HepG2 (cell line): Measurements from ENCODE around the gene PRKAR1B. TPM values are rescaled to one million over a fixed set of nuclear protein-coding genes. Genes with fewer than 3 reads are reported as not detected.

ENCODE experiments used
- ATAC-seq: fragments of 200-7000 bp; cut with Tn5 transposase; 3 replicates; pipeline ENCODE4 v1.9.1; 2020; ENCODE audit warnings: mild to moderate bottlenecking, moderate library complexity
- BruUV-seq: library from RNA; stranded (reverse); fragments of 400-500 nt; replicated peaks from 2 replicates; lab custom pipeline; 2021; lab: Mats Ljungman, UMichigan
- CTCF ChIA-PET: fragments of 300-600 bp; formaldehyde crosslinking; extraction: SDS; loops from one replicate; lab custom pipeline; 2021; ENCODE audit warnings: low total read pairs, inconsistent platforms, low intra/inter-chr PET ratio; lab: Yijun Ruan, JAX
- POLR2A ChIA-PET: fragments of 350-600 bp; sonication (Branson Sonifier 250); formaldehyde crosslinking; loops from one replicate; lab custom pipeline; 2020; ENCODE audit warnings: antibody characterized with exemption, inconsistent platforms; lab: Yijun Ruan, JAX
- DNase-seq: peaks from one replicate; pipeline ENCODE4 v3.0.0-alpha.2; 2015; ENCODE audit warnings: low spot score
- FAIRE-seq: peaks from 3 replicates; lab custom pipeline; 2011; peaks lifted over from hg19 to GRCh38; lab: Jason Lieb, UNC
- H2AFZ ChIP-seq: one replicate; pipeline ENCODE4 v1.6.1; 2011; ENCODE audit warnings: low read length, inconsistent platforms
- H3K27ac ChIP-seq: fragments of 300-600 bp; 3 replicates; pipeline ENCODE4 v1.8.0; 2011; ENCODE audit warnings: mixed run types, mild to moderate bottlenecking, mixed read lengths, low read length, inconsistent platforms; ENCODE audit not compliant: insufficient read depth; ENCODE audit errors: extremely low read length
- H3K27me3 ChIP-seq, 2 experiments: fragments of 200-600 bp in 1 of 2; 2 replicates in 1 of 2; 3 replicates in 1 of 2; pipeline versions ENCODE4 v1.6.0 to v1.8.0; 2011; ENCODE audit warnings: low read length in 2 of 2, mild to moderate bottlenecking in 2 of 2, moderate library complexity in 2 of 2, inconsistent platforms in 1 of 2; ENCODE audit not compliant: insufficient read depth in 2 of 2, control insufficient read depth in 1 of 2
- H3K36me3 ChIP-seq, 2 experiments: fragments of 200-600 bp in 1 of 2; replicated peaks in 1 of 2; 2 replicates in 1 of 2; 3 replicates in 1 of 2; pipeline versions ENCODE4 v1.5.1 to v1.8.0; 2011; ENCODE audit warnings: low read length in 2 of 2, inconsistent platforms in 1 of 2; ENCODE audit not compliant: insufficient read depth in 2 of 2, control insufficient read depth in 1 of 2
- H3K4me1 ChIP-seq: 2 replicates; pipeline ENCODE4 v1.5.1; 2012; ENCODE audit warnings: low read length, inconsistent platforms; ENCODE audit not compliant: insufficient read depth
- H3K4me2 ChIP-seq: 2 replicates; pipeline ENCODE4 v1.6.0; 2011; ENCODE audit warnings: low read depth, low read length, inconsistent platforms
- H3K4me3 ChIP-seq, 3 experiments: fragments of 200-600 bp in 1 of 3; sonication (generic), shearing (Covaris generic) in 1 of 3; replicated peaks in 1 of 3; 2 replicates each; pipeline ENCODE4 v1.5.1; 2011 to 2016; ENCODE audit warnings: low read length in 3 of 3, inconsistent platforms in 2 of 3, low read depth in 2 of 3, mild to moderate bottlenecking in 2 of 3, control low read depth in 1 of 3, mixed read lengths in 1 of 3; ENCODE audit not compliant: insufficient read depth in 1 of 3
- H3K79me2 ChIP-seq: one replicate; pipeline ENCODE4 v1.6.1; 2011; ENCODE audit warnings: low read length, inconsistent platforms; ENCODE audit not compliant: insufficient read depth
- H3K9ac ChIP-seq: 2 replicates; pipeline ENCODE4 v1.6.0; 2011; ENCODE audit warnings: mild to moderate bottlenecking, low read depth, low read length, inconsistent platforms; ENCODE audit not compliant: insufficient read depth
- H3K9me3 ChIP-seq: 2 replicates; pipeline ENCODE4 v1.5.1; 2012; ENCODE audit warnings: mild to moderate bottlenecking, low read length
- H4K20me1 ChIP-seq: 2 replicates; pipeline ENCODE4 v1.6.0; 2011; ENCODE audit warnings: inconsistent platforms, mild to moderate bottlenecking, low read length, moderate library complexity; ENCODE audit not compliant: insufficient read depth
- ATF4 ChIP-seq, 2 experiments: fragments of 450-650 bp in 1 of 2; sonication (generic) in 1 of 2; formaldehyde crosslinking; IDR thresholded peaks; 2 replicates each; pipeline versions ENCODE4 v1.5.0 to v1.8.0; 2020 to 2022; ENCODE audit warnings: mild to moderate bottlenecking in 1 of 2, missing genetic modification reagents in 1 of 2
- ATF7 ChIP-seq, 2 experiments: fragments of 450-650 bp in 1 of 2; sonication (generic) in 1 of 2; formaldehyde crosslinking in 1 of 2; IDR thresholded peaks; 2 replicates each; pipeline versions ENCODE4 v1.4.0 to v1.6.1; 2016 to 2020; ENCODE audit warnings: antibody characterized with exemption in 1 of 2, mild to moderate bottlenecking in 1 of 2, missing genetic modification reagents in 1 of 2
- IRF9 ChIP-seq: sonication (generic); formaldehyde crosslinking; IDR thresholded peaks from 2 replicates; pipeline ENCODE4 v1.8.0; 2022; ENCODE audit warnings: missing genetic modification reagents, mild to moderate bottlenecking, borderline replicate concordance
- JDP2 ChIP-seq: sonication (generic); formaldehyde crosslinking; IDR thresholded peaks from 2 replicates; pipeline ENCODE4 v1.8.1; 2022; ENCODE audit warnings: missing genetic modification reagents, borderline replicate concordance
- KLF13 ChIP-seq: sonication (generic); formaldehyde crosslinking; IDR thresholded peaks from 2 replicates; pipeline ENCODE4 v1.4.0; 2020; ENCODE audit warnings: mild to moderate bottlenecking, missing genetic modification reagents
- PHF21A ChIP-seq: sonication (generic); formaldehyde crosslinking; IDR thresholded peaks from 2 replicates; pipeline ENCODE4 v1.5.0; 2020; ENCODE audit warnings: mild to moderate bottlenecking, missing genetic modification reagents
- PITX1 ChIP-seq: sonication (generic); formaldehyde crosslinking; IDR thresholded peaks from 2 replicates; pipeline ENCODE4 v1.5.1; 2020; ENCODE audit warnings: mild to moderate bottlenecking, missing genetic modification reagents
- RFX5 ChIP-seq: IDR thresholded peaks from 2 replicates; pipeline ENCODE4 v1.6.1; 2011; ENCODE audit warnings: low read depth, low read length, improper control_type of control experiment
- SSRP1 ChIP-seq: IDR thresholded peaks from 2 replicates; pipeline ENCODE4 v1.6.1; 2016; ENCODE audit warnings: control low read depth
- ZMYM3 ChIP-seq: sonication (generic); formaldehyde crosslinking; IDR thresholded peaks from 2 replicates; pipeline ENCODE4 v1.5.1; 2020; ENCODE audit warnings: mild to moderate bottlenecking, missing genetic modification reagents
- ZNF138 ChIP-seq: sonication (generic); formaldehyde crosslinking; IDR thresholded peaks from 2 replicates; pipeline ENCODE4 v1.5.0; 2020; ENCODE audit warnings: mild to moderate bottlenecking, low read depth, missing genetic modification reagents
- ZNF790 ChIP-seq: sonication (generic); formaldehyde crosslinking; IDR thresholded peaks from 2 replicates; pipeline ENCODE4 v1.8.0; 2022; ENCODE audit warnings: missing genetic modification reagents, mild to moderate bottlenecking, borderline replicate concordance
- WGBS: methylation state at CpG from one replicate; pipeline ENCODE4 v1.1.6; 2017; ENCODE audit warnings: low lambda C conversion rate; 5-methylcytosine and 5-hydroxymethylcytosine counted together
- in situ Hi-C: cut with HindIII; loops from 2 replicates; pipeline ENCODE4 v1.10.0; 2017; ENCODE audit warnings: low pct_unique_long_range_greater_than_20kb; ENCODE audit not compliant: extremely low pct_ligation_motif_present
- intact Hi-C: fragments of 100-400 bp; cut with micrococcal nuclease; formaldehyde crosslinking; loops from one replicate; pipeline ENCODE4 v1.10.0; 2022; ENCODE audit not compliant: unreplicated experiment
- polyA plus RNA-seq, 8 experiments: library from polyadenylated mRNA; depleted of rRNA in 3 of 8; stranded (reverse) in 7 of 8; unstranded in 1 of 8; fragments of >200 nt; fragmentation: Illumina TruSeq in 4 of 8; extraction: Trizol in 4 of 8; gene quantifications; 2 replicates each; pipeline versions ENCODE4 v1.2.1 to v1.2.3, GENCODE V29; 2011 to 2016; ENCODE audit warnings: low read depth in 4 of 8, missing spikeins in 1 of 8, mixed read lengths in 1 of 8; ENCODE audit not compliant: insufficient read depth in 1 of 8
- total RNA-seq, 5 experiments: library from RNA; depleted of rRNA; stranded (reverse); fragments of >200 nt; fragmentation: Illumina TruSeq; extraction: Trizol; gene quantifications; 2 replicates each; pipeline ENCODE4 v1.2.3, GENCODE V29; 2016; ENCODE audit warnings: low read depth in 1 of 5

PRKAR1B gene
- total and polyA plus RNA-seq, 2 of the 13 experiments (the other 11 are each of a cell fraction or from before 2014, with no cell fraction given) = 7.9 to 28.2 TPM

GRCh38 chr7:595621-596010, 131.5 kb downstream of the PRKAR1B start:
- H4K20me1 ChIP-seq = no peaks in the 10 kb centered on the region
- ChIA-PET CTCF (no interaction called here), POLR2A (no interaction called here)
- no peak overlapping the region for H3K4me3 ChIP-seq
- H3K36me3 ChIP-seq = peaks cover 0 to 4% of the 10 kb centered on the region in 2 experiments; a peak in 2 of 5 replicates
- intact Hi-C loops (no loop called here), in situ Hi-C loops (no loop called here)
- no peak overlapping the region for H3K27ac ChIP-seq
- no peaks in the 10 kb centered on the region for H3K27me3 ChIP-seq
- H3K4me1 ChIP-seq = no peaks in the 10 kb centered on the region
- no TSS peak for BruUV-seq
- H3K4me2 ChIP-seq = no peak overlapping the region
- no peak for ATAC-seq
- no peak overlapping the region for H2AFZ ChIP-seq
- DNase-seq = no peak
- H3K79me2 ChIP-seq = no peaks in the 10 kb centered on the region
- TF ChIP-seq ZMYM3 (0 out of 2 replicates have a peak, but pooled peaks have one; percentile 38), IRF9 (CRISPR knock-in tag) (no peak)
- no peak for FAIRE-seq
- H3K9me3 ChIP-seq = no peaks in the 10 kb centered on the region
- 98% methylated on average over 9 of the region's 10 CpGs for WGBS
- H3K9ac ChIP-seq = no peak overlapping the region

GRCh38 chr7:594920-595620, 132.0 kb downstream of the PRKAR1B start:
- Histone ChIP-seq H3K4me1 (no peaks in the 10 kb centered on the region), H4K20me1 (no peaks in the 10 kb centered on the region), H3K4me2 (no peak overlapping the region), H3K27me3 (no peaks in the 10 kb centered on the region), H3K9ac (no peak overlapping the region), H3K36me3 (peaks cover 0 to 5% of the 10 kb centered on the region in 2 experiments; a peak in 2 of 5 replicates), H3K9me3 (no peaks in the 10 kb centered on the region), H3K79me2 (no peaks in the 10 kb centered on the region), H3K27ac (no peak overlapping the region), H3K4me3 (no peak overlapping the region), H2AFZ (no peak overlapping the region)
- TF ChIP-seq ZNF790 (CRISPR knock-in tag) (no peak), ATF7 (IDR thresholded peaks at IDR 0.05) (no peak), ATF7 (CRISPR knock-in tag; IDR thresholded peaks at IDR 0.05) (no peak), ATF4 (CRISPR knock-in tag; IDR thresholded peaks at IDR 0.05) (no peak), RFX5 (no peak), SSRP1 (CRISPR knock-in tag) (no peak), PITX1 (CRISPR knock-in tag) (no peak), PHF21A (CRISPR knock-in tag) (no peak), JDP2 (no peak), KLF13 (CRISPR knock-in tag) (no peak), ZNF138 (no peak)
- DNase-seq = no peak
- FAIRE-seq = no peak
- WGBS = 97% methylated on average over 21 of the region's 29 CpGs
- BruUV-seq = no TSS peak
- in situ Hi-C loops (no loop called here), intact Hi-C loops (no loop called here)
- no peak; the same call in 2 of the 3 replicates for ATAC-seq
- POLR2A ChIA-PET = no interaction called here
- CTCF ChIA-PET = no interaction called here
